H1 (cell line): ENCODE data around the gene ARHGAP25. TPM values are rescaled to one million over a fixed set of nuclear protein-coding genes. Genes with fewer than 3 reads are reported as not detected.

ENCODE experiments used
- CTCF ChIA-PET: fragments of 300-600 bp; sonication (Branson Sonifier 250); formaldehyde crosslinking; loops from one replicate; lab custom pipeline; 2021; ENCODE audit not compliant: partially characterized antibody; lab: Charles Lee
- POLR2A ChIA-PET: fragments of 300-600 bp; sonication (Branson Sonifier 250); formaldehyde crosslinking; loops from one replicate; lab custom pipeline; 2021; ENCODE audit warnings: inconsistent platforms; ENCODE audit not compliant: partially characterized antibody; lab: Charles Lee
- DNase-seq, 2 experiments: peaks; one replicate each; pipeline versions ENCODE4 v3.0.0 to v3.0.0-alpha.2; 2010 to 2022; ENCODE audit warnings: low spot score in 2 of 2, low read depth in 1 of 2, mixed read lengths in 1 of 2
- FAIRE-seq: peaks from 2 replicates; lab custom pipeline; 2011; peaks lifted over from hg19 to GRCh38; lab: Jason Lieb, UNC
- H2AFZ ChIP-seq: 2 replicates; pipeline ENCODE4 v1.8.1; 2012; ENCODE audit warnings: low read length, inconsistent platforms
- H2AK5ac ChIP-seq: 2 replicates; pipeline ENCODE4 v1.6.1; 2013; ENCODE audit warnings: low read depth, low read length
- H2BK120ac ChIP-seq: replicated peaks from 2 replicates; pipeline ENCODE3; 2013; ENCODE audit warnings: low read depth, low read length, inconsistent platforms
- H2BK12ac ChIP-seq: 2 replicates; pipeline ENCODE4 v1.6.1; 2013; ENCODE audit warnings: low read depth, low read length
- H2BK15ac ChIP-seq: 2 replicates; pipeline ENCODE4 v1.6.1; 2013; ENCODE audit warnings: low read length
- H2BK20ac ChIP-seq: 2 replicates; pipeline ENCODE4 v1.6.1; 2013; ENCODE audit warnings: low read length
- H2BK5ac ChIP-seq: 2 replicates; pipeline ENCODE4 v1.6.1; 2013; ENCODE audit warnings: low read depth, low read length
- H3K14ac ChIP-seq: 2 replicates; pipeline ENCODE4 v1.6.1; 2013; ENCODE audit warnings: inconsistent platforms; ENCODE audit not compliant: insufficient read length
- H3K18ac ChIP-seq: 2 replicates; pipeline ENCODE4 v1.6.1; 2013; ENCODE audit warnings: low read length; ENCODE audit errors: extremely low read depth
- H3K23ac ChIP-seq: 2 replicates; pipeline ENCODE4 v1.6.1; 2013; ENCODE audit warnings: inconsistent platforms; ENCODE audit not compliant: insufficient read length
- H3K23me2 ChIP-seq: 2 replicates; pipeline ENCODE4 v1.6.1; 2013; ENCODE audit warnings: low read depth, low read length
- H3K27ac ChIP-seq: 2 replicates; pipeline ENCODE4 v1.6.1; 2011; ENCODE audit warnings: low read depth, low read length, inconsistent platforms
- H3K27me3 ChIP-seq, 4 experiments: replicated peaks in 1 of 4; 1 replicate in 1 of 4; 2 replicates in 3 of 4; pipeline versions ENCODE4 v1.6.1 to v1.8.1; 2011 to 2013; ENCODE audit warnings: low read length in 3 of 4, mild to moderate bottlenecking in 3 of 4, inconsistent platforms in 2 of 4, mixed read lengths in 2 of 4, moderate library complexity in 1 of 4; ENCODE audit not compliant: control insufficient read depth in 3 of 4, insufficient read depth in 3 of 4; ENCODE audit errors: extremely low read depth in 1 of 4
- H3K36me3 ChIP-seq, 4 experiments: 2 replicates each; pipeline versions ENCODE4 v1.6.1 to v1.8.1; 2011 to 2013; ENCODE audit warnings: mild to moderate bottlenecking in 4 of 4, low read length in 3 of 4, moderate library complexity in 2 of 4, control low read depth in 1 of 4, inconsistent platforms in 1 of 4; ENCODE audit not compliant: insufficient read depth in 4 of 4, control insufficient read depth in 2 of 4
- H3K4ac ChIP-seq: replicated peaks from 2 replicates; pipeline ENCODE3; 2013; ENCODE audit warnings: low read length, low read depth, mixed read lengths, inconsistent platforms; ENCODE audit not compliant: insufficient read length
- H3K4me1 ChIP-seq, 4 experiments: replicated peaks in 1 of 4; 1 replicate in 1 of 4; 2 replicates in 3 of 4; pipeline versions ENCODE4 v1.6.1 to v1.8.1; 2011 to 2013; ENCODE audit warnings: low read length in 3 of 4, inconsistent platforms in 2 of 4, mixed read lengths in 1 of 4; ENCODE audit not compliant: insufficient read depth in 4 of 4, control insufficient read depth in 3 of 4
- H3K4me2 ChIP-seq, 2 experiments: 2 replicates each; pipeline versions ENCODE4 v1.6.1 to v1.8.1; 2011 to 2013; ENCODE audit warnings: low read depth in 2 of 2, low read length in 2 of 2, control low read depth in 1 of 2, inconsistent platforms in 1 of 2, mild to moderate bottlenecking in 1 of 2; ENCODE audit not compliant: insufficient read depth in 1 of 2
- H3K4me3 ChIP-seq, 4 experiments: fragments of 200-600, 300-600 bp in 1 of 4; sonication (generic), shearing (Covaris generic), sonication (Bioruptor Twin) in 1 of 4; 2 replicates each; pipeline versions ENCODE4 v1.5.1 to v1.8.1; 2011 to 2016; ENCODE audit warnings: low read length in 4 of 4, low read depth in 3 of 4, control low read depth in 2 of 4, inconsistent platforms in 2 of 4, mild to moderate bottlenecking in 2 of 4, mixed read lengths in 1 of 4, moderate library complexity in 1 of 4; ENCODE audit not compliant: insufficient read depth in 2 of 4; ENCODE audit errors: extremely low read depth in 1 of 4
- H3K56ac ChIP-seq: replicated peaks from 2 replicates; pipeline ENCODE3; 2013; ENCODE audit warnings: low read depth, mild to moderate bottlenecking, mixed read lengths, low read length, inconsistent platforms; ENCODE audit not compliant: insufficient read length
- H3K79me1 ChIP-seq: 2 replicates; pipeline ENCODE4 v1.6.1; 2013; ENCODE audit warnings: low read depth, low read length, control low read depth
- H3K79me2 ChIP-seq, 2 experiments: 2 replicates each; pipeline versions ENCODE4 v1.6.1 to v1.8.1; 2012 to 2013; ENCODE audit warnings: low read length in 2 of 2, mild to moderate bottlenecking in 2 of 2, inconsistent platforms in 1 of 2; ENCODE audit not compliant: insufficient read depth in 2 of 2, control insufficient read depth in 1 of 2
- H3K9ac ChIP-seq, 4 experiments: replicated peaks in 1 of 4; 1 replicate in 1 of 4; 2 replicates in 3 of 4; pipeline versions ENCODE4 v1.6.1 to v1.8.1; 2011 to 2013; ENCODE audit warnings: low read depth in 3 of 4, low read length in 3 of 4, control low read depth in 2 of 4, mild to moderate bottlenecking in 2 of 4, moderate library complexity in 2 of 4, inconsistent platforms in 1 of 4; ENCODE audit errors: extremely low read depth in 1 of 4
- H3K9me3 ChIP-seq, 2 experiments: 2 replicates each; pipeline versions ENCODE4 v1.6.1 to v1.8.1; 2012 to 2013; ENCODE audit warnings: mild to moderate bottlenecking in 2 of 2, moderate library complexity in 2 of 2, control low read depth in 1 of 2, inconsistent platforms in 1 of 2, low read depth in 1 of 2, low read length in 1 of 2, mixed read lengths in 1 of 2; ENCODE audit not compliant: insufficient read depth in 2 of 2
- H4K20me1 ChIP-seq, 2 experiments: replicated peaks in 1 of 2; 2 replicates each; pipeline versions ENCODE3 to v1.8.1; 2011 to 2013; ENCODE audit warnings: inconsistent platforms in 2 of 2, low read length in 2 of 2, mild to moderate bottlenecking in 1 of 2; ENCODE audit not compliant: insufficient read depth in 2 of 2, control insufficient read depth in 1 of 2
- H4K5ac ChIP-seq: 2 replicates; pipeline ENCODE4 v1.6.1; 2013; ENCODE audit warnings: low read length, low read depth, mixed read lengths, inconsistent platforms; ENCODE audit not compliant: insufficient read length
- H4K8ac ChIP-seq: 2 replicates; pipeline ENCODE4 v1.8.0; 2013; ENCODE audit warnings: mild to moderate bottlenecking, moderate library complexity, low read length, inconsistent platforms; ENCODE audit not compliant: insufficient read depth; ENCODE audit errors: extremely low read depth
- H4K91ac ChIP-seq: replicated peaks from 2 replicates; pipeline ENCODE3; 2013; ENCODE audit warnings: low read length, mixed read lengths, inconsistent platforms; ENCODE audit not compliant: insufficient read length
- EP300 ChIP-seq, 2 experiments: IDR thresholded peaks; 1 replicate in 1 of 2; 2 replicates in 1 of 2; pipeline ENCODE4 v1.6.1; 2011 to 2012; ENCODE audit warnings: low read depth in 2 of 2, low read length in 2 of 2, mild to moderate bottlenecking in 2 of 2, borderline replicate concordance in 1 of 2, inconsistent platforms in 1 of 2, moderate library complexity in 1 of 2
- GTF2F1 ChIP-seq: IDR thresholded peaks from 2 replicates; pipeline ENCODE4 v1.6.1; 2012; ENCODE audit warnings: low read depth, low read length, improper control_type of control experiment, borderline replicate concordance
- MAFK ChIP-seq: IDR thresholded peaks from 2 replicates; pipeline ENCODE4 v1.6.1; 2012; ENCODE audit warnings: low read depth, mild to moderate bottlenecking, improper control_type of control experiment, low read length
- RAD21 ChIP-seq, 2 experiments: IDR thresholded peaks in 1 of 2; conservative IDR thresholded peaks in 1 of 2; 2 replicates each; pipeline ENCODE4 v1.6.1; 2011; ENCODE audit warnings: low read depth in 2 of 2, low read length in 2 of 2, improper control_type of control experiment in 1 of 2, inconsistent platforms in 1 of 2, mild to moderate bottlenecking in 1 of 2, moderate library complexity in 1 of 2
- SIRT6 ChIP-seq: IDR thresholded peaks from one replicate; pipeline ENCODE4 v1.7.1; 2012; ENCODE audit warnings: low read length, inconsistent platforms
- SUZ12 ChIP-seq: fragments of 200-600 bp; sonication (generic); IDR thresholded peaks from 2 replicates; pipeline ENCODE4 v1.6.1; 2012; ENCODE audit warnings: mild to moderate bottlenecking, inconsistent platforms, low read length, moderate library complexity, mixed read lengths
- YY1 ChIP-seq: IDR thresholded peaks from 2 replicates; pipeline ENCODE4 v1.6.1; 2011; ENCODE audit warnings: low read depth, mild to moderate bottlenecking, low read length
- WGBS, 2 experiments: shearing (Covaris generic) in 1 of 2; methylation state at CpG; one replicate each; pipeline versions ENCODE4 v1.1.6 to v1.1.7; 2013 to 2015; ENCODE audit warnings: low lambda C conversion rate in 2 of 2, mixed read lengths in 2 of 2, inconsistent platforms in 1 of 2, low coverage in 1 of 2, missing lambda C conversion rate in 1 of 2; ENCODE audit not compliant: insufficient replicate concordance in 2 of 2, insufficient coverage in 1 of 2, insufficient read length in 1 of 2; ENCODE audit errors: extremely low coverage in 1 of 2, missing lambda C conversion rate in 1 of 2; 5-methylcytosine and 5-hydroxymethylcytosine counted together
- polyA plus RNA-seq, 7 experiments: library from polyadenylated mRNA; depleted of rRNA in 3 of 7; stranded (reverse) in 5 of 7; unstranded in 2 of 7; fragments of >200 nt in 5 of 7; fragments of 200-250 nt in 2 of 7; gene quantifications; 1 replicate in 5 of 7; 2 replicates in 1 of 7; 4 replicates in 1 of 7; pipeline versions ENCODE4 v1.2.1 to v1.2.3, GENCODE V29; 2011 to 2013; ENCODE audit warnings: missing spikeins in 2 of 7, mixed read lengths in 2 of 7
- total RNA-seq: library from RNA; stranded (reverse); fragmentation: NEBNext Ultra II Directional; extraction: Animal tissue kit (Norgen Biotek cat#: 25700); gene quantifications from 2 replicates; pipeline ENCODE4 v1.2.1, GENCODE V29; 2021
- TF ChIP-seq, protein P1 (sequence below): IDR thresholded peaks from 2 replicates; pipeline ENCODE4 v1.6.1; 2011; ENCODE audit warnings: low read length, improper control_type of control experiment

The ARHGAP25 gene
- total and polyA plus RNA-seq, 2 of the 8 experiments (the other 6 are each of a cell fraction or from before 2014, with no cell fraction given), result 1.00 to 1.2 TPM

DNA sequence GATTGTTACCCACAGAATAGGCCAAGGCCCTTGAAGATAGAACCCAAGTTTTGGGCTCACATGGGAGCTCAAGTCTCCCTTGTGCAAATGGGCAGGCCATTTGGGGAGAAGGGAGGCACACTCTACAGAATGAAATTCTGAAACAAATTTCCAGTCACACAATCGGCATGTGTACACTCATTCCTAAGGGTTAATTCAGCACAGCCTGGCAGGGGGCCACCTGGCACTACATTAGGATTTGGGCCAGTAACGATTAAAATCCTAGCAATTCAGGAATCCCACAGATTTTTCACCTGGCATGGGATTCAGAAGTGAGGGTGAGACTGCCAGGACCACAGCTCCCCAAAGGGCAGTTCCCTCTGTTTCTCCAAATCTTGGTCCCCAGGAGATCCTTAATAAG lies 90.2 kb downstream of the ARHGAP25 start:
- Histone ChIP-seq H3K18ac (no peak overlapping the region), H4K20me1 (no peaks in the 10 kb centered on the region), H3K79me2 (no peaks in the 10 kb centered on the region), H4K91ac (no peak overlapping the region), H2AFZ (no peak overlapping the region), H2BK12ac (no peak overlapping the region), H4K8ac (no peak overlapping the region), H3K9me3 (no peaks in the 10 kb centered on the region), H3K23me2 (no peaks in the 10 kb centered on the region), H3K4ac (no peak overlapping the region), H2BK20ac (no peak overlapping the region), H3K9ac (no peak overlapping the region), H4K5ac (no peak overlapping the region), H3K27ac (no peak overlapping the region), H3K27me3 (no peaks in the 10 kb centered on the region), H2BK120ac (no peak overlapping the region), H3K4me1 (peaks cover 0 to 1% (median 0%) of the 10 kb centered on the region in 4 experiments; a peak in 1 of 7 replicates), H3K4me2 (no peak overlapping the region), H3K23ac (no peak overlapping the region), H3K36me3 (no peaks in the 10 kb centered on the region), H3K56ac (no peak overlapping the region), H2AK5ac (no peak overlapping the region), H3K79me1 (no peaks in the 10 kb centered on the region), H2BK5ac (no peak overlapping the region), H3K4me3 (no peak overlapping the region), H2BK15ac (no peak overlapping the region), H3K14ac (no peak overlapping the region)
- DNase-seq, result no peak
- no peak for FAIRE-seq
- POLR2A ChIA-PET, result no interaction called here
- CTCF ChIA-PET, result interaction anchor here (0.6 to 1.9 kb wide), 6 partner anchors 10 to 336 kb away, joined by 3 to 5 read pairs (median 4); no protein-coding TSS in a partner anchor
- 90% methylated on average over 2 of the region's 2 CpGs; no CpG with 5 or more reads in 1 of the 2 experiments for WGBS, 2 experiments
- TF ChIP-seq EP300 (IDR thresholded peaks at IDR 0.05; ENCODE audit: borderline replicate concordance in 1 of 2, low read depth in 2 of 2, low read length in 2 of 2) (no peak), SUZ12 (no peak), GTF2F1 (no peak), YY1 (no peak), SIRT6 (no peak), MAFK (no peak), RAD21 (IDR thresholded peaks at IDR 0.05 in 1 of 2, conservative IDR thresholded peaks at IDR 0.05 in 1 of 2; ENCODE audit: low read depth in 2 of 2, low read length in 2 of 2) (no peak)
- TF ChIP-seq, protein P1, sequence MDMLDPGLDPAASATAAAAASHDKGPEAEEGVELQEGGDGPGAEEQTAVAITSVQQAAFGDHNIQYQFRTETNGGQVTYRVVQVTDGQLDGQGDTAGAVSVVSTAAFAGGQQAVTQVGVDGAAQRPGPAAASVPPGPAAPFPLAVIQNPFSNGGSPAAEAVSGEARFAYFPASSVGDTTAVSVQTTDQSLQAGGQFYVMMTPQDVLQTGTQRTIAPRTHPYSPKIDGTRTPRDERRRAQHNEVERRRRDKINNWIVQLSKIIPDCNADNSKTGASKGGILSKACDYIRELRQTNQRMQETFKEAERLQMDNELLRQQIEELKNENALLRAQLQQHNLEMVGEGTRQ, result no peak
